H1 (cell line): ENCODE data around the gene RIPK4. TPM values are rescaled to one million over a fixed set of nuclear protein-coding genes. Genes with fewer than 3 reads are reported as not detected.

ENCODE experiments used
- JUN ChIP-seq: IDR thresholded peaks from 2 replicates; pipeline ENCODE4 v1.6.1; 2011; ENCODE audit warnings: low read depth, mild to moderate bottlenecking, improper control_type of control experiment, low read length
- RNF2 ChIP-seq: fragments of 200-900, 300-1000 bp; sonication (generic); IDR thresholded peaks from 2 replicates; pipeline ENCODE4 v1.7.1; 2016; ENCODE audit warnings: borderline replicate concordance, low read depth, mild to moderate bottlenecking, antibody characterized with exemption, low read length; ENCODE audit not compliant: poor library complexity, severe bottlenecking; ENCODE audit errors: missing control alignments
- SIN3A ChIP-seq, 2 experiments: IDR thresholded peaks in 1 of 2; conservative IDR thresholded peaks in 1 of 2; 2 replicates each; pipeline ENCODE4 v1.6.1; 2011 to 2012; ENCODE audit warnings: low read length in 2 of 2, improper control_type of control experiment in 1 of 2, low read depth in 1 of 2, mild to moderate bottlenecking in 1 of 2
- USF2 ChIP-seq: IDR thresholded peaks from 2 replicates; pipeline ENCODE4 v1.6.1; 2011; ENCODE audit warnings: low read length, improper control_type of control experiment
- polyA plus RNA-seq, 7 experiments: library from polyadenylated mRNA; depleted of rRNA in 3 of 7; stranded (reverse) in 5 of 7; unstranded in 2 of 7; fragments of >200 nt in 5 of 7; fragments of 200-250 nt in 2 of 7; gene quantifications; 1 replicate in 5 of 7; 2 replicates in 1 of 7; 4 replicates in 1 of 7; pipeline versions ENCODE4 v1.2.1 to v1.2.3, GENCODE V29; 2011 to 2013; ENCODE audit warnings: missing spikeins in 2 of 7, mixed read lengths in 2 of 7
- total RNA-seq: library from RNA; stranded (reverse); fragmentation: NEBNext Ultra II Directional; extraction: Animal tissue kit (Norgen Biotek cat#: 25700); gene quantifications from 2 replicates; pipeline ENCODE4 v1.2.1, GENCODE V29; 2021

The RIPK4 gene
- total and polyA plus RNA-seq, 2 of the 8 experiments (the other 6 are each of a cell fraction or from before 2014, with no cell fraction given): 2.7 to 5.6 TPM

DNA sequence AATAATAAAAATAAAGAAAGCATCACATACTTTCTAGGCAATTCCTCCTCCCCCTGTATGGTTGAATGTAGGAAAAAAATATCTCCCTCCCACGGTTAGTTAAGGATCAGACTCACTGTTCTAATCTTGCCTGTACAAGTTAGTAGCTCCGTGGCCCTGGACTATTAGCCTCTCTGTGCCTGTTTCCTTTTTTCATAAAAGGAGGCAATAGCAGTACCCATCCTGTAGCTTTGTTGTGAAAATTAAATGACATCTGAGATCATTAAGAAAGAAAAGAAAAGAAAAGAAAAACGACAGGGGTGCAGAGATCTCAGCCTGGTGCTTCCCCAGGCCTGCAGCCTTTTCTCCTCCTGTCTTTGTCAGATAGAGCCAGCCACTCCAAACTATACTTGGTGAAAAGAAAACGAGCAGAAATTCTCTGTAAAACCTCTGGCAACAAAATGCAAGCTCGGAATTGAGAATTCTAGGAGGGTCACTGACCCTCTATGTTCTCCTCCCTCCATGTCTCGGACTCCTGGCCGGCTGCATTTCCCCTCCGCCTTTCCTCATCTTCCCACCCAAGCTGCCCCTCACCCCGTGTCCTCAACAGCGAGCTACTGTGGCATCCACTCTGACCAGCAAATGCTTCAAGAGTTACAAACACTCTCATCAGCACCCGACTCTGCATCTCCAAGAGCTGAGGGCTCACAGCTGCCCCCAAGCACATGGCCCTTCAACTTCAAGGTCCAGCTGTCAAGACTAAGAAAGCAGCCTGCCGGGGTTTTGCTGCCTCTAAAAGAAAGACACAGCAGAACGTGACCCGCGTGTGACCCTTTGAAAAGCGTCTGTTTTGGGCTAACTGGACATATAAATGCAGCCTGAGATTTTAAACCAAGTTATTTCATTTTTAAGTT is 13.6 kb downstream of the RIPK4 start (continued):
- TF ChIP-seq USF2 (no peak), JUN (no peak), SIN3A (conservative IDR thresholded peaks at IDR 0.05 in 1 of 2, IDR thresholded peaks at IDR 0.05 in 1 of 2; ENCODE audit: low read depth in 1 of 2, low read length in 2 of 2) (no peak), RNF2 (no peak)
